Thoracic aorta (tissue), 2 donors: ENCODE results near the gene PPIF. TPM values are rescaled to one million over a fixed set of nuclear protein-coding genes. Genes with fewer than 3 reads are reported as not detected.

Experiments
- ATAC-seq: fragments of 150-250 bp; one replicate; pipeline ENCODE4 v1.8.0; 2017; ENCODE audit warnings: low read depth; ENCODE audit not compliant: insufficient number of reproducible peaks, low FRiP score
- DNase-seq: peaks from one replicate; pipeline ENCODE4 v3.0.0-alpha.2; 2020; ENCODE audit warnings: low spot score
- H3K27ac ChIP-seq, 2 donors: fragments of 200-600 bp; sonication (generic); 1 replicate in 1 of 2; 2 replicates in 1 of 2; pipeline ENCODE4 v1.5.1; 2016; ENCODE audit warnings: mild to moderate bottlenecking in 2 of 2, moderate library complexity in 2 of 2
- H3K27me3 ChIP-seq: fragments of 200-600 bp; sonication (generic); replicated peaks from 2 replicates; pipeline ENCODE4 v1.6.0; 2016; ENCODE audit warnings: mild to moderate bottlenecking; ENCODE audit not compliant: insufficient read depth
- H3K36me3 ChIP-seq: fragments of 200-600 bp; sonication (generic); one replicate; pipeline ENCODE4 v1.5.1; 2016
- H3K4me1 ChIP-seq, 2 donors: fragments of 200-600 bp; sonication (generic); 1 replicate in 1 of 2; 2 replicates in 1 of 2; pipeline versions ENCODE4 v1.5.1 to v1.6.0; 2016; ENCODE audit warnings: low read depth in 2 of 2, mild to moderate bottlenecking in 1 of 2; ENCODE audit not compliant: control insufficient read depth in 1 of 2
- H3K4me3 ChIP-seq: fragments of 200-600 bp; sonication (generic); 2 replicates; pipeline ENCODE4 v1.5.1; 2016; ENCODE audit warnings: mild to moderate bottlenecking
- H3K9me3 ChIP-seq: fragments of 200-600 bp; sonication (generic); 2 replicates; pipeline ENCODE4 v1.5.1; 2016
- total RNA-seq, 2 donors: library from RNA; depleted of rRNA; stranded (reverse); fragments of >200 nt; gene quantifications; one replicate each; pipeline versions ENCODE4 v1.1.0 to v1.2.3, GENCODE V29; 2016
- TF ChIP-seq, protein P1 (sequence below): fragments of 200-600 bp; sonication (generic); IDR thresholded peaks from one replicate; pipeline ENCODE4 v1.5.1; 2019; ENCODE audit warnings: antibody characterized with exemption

The PPIF gene
- total RNA-seq, 2 donors from 2014 or later: 5.7 to 44.2 TPM

DNA sequence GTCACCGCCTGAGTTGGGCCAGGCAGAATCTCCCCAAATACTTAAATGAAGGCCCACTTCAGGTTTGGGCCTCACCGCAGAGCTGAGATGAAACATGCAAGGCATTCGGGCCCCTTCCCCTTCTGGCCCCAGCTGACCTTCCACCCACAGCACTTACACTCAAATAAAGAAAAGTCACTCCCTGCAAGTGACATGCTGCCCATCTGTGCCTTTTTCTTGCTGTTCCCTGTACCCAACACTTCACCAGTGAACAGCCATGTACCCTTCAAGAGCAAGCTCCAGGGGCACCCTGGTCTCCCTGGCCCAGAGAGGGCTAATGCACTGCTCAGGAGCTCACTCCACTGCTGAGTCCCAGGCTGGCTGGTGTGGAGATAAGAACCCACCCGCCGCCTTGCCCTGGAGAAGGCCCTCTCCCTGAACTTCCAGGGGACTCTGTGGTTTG lies 57.4 kb downstream of the PPIF start:
- TF ChIP-seq, protein P1, sequence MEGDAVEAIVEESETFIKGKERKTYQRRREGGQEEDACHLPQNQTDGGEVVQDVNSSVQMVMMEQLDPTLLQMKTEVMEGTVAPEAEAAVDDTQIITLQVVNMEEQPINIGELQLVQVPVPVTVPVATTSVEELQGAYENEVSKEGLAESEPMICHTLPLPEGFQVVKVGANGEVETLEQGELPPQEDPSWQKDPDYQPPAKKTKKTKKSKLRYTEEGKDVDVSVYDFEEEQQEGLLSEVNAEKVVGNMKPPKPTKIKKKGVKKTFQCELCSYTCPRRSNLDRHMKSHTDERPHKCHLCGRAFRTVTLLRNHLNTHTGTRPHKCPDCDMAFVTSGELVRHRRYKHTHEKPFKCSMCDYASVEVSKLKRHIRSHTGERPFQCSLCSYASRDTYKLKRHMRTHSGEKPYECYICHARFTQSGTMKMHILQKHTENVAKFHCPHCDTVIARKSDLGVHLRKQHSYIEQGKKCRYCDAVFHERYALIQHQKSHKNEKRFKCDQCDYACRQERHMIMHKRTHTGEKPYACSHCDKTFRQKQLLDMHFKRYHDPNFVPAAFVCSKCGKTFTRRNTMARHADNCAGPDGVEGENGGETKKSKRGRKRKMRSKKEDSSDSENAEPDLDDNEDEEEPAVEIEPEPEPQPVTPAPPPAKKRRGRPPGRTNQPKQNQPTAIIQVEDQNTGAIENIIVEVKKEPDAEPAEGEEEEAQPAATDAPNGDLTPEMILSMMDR: no peak
- Histone ChIP-seq H3K9me3 (no peaks in the 10 kb centered on the region), H3K27me3 (no peaks in the 10 kb centered on the region), H3K36me3 (no peaks in the 10 kb centered on the region), H3K27ac (no peak overlapping the region), H3K4me3 (no peak overlapping the region), H3K4me1 (peaks cover 90 to 100% of the 10 kb centered on the region in 2 donors)
- DNase-seq (no peak), ATAC-seq (no peak)

Other genes starting within 250 kb of the PPIF start
- 10 to 100 TPM; 66.9 to 82.9 TPM for gene ZCCHC24, start 98.2 kb downstream of the PPIF start, total RNA-seq
- gene EIF5AL1, start 165.1 kb downstream of the PPIF start, total RNA-seq: under 1 TPM in 1 of 2 donors, not detected in 1; 0.14 TPM
- gene SFTPA2, start 212.9 kb downstream of the PPIF start, total RNA-seq: not detected